Measurements from ENCODE around the gene SEMA6D. TPM values are rescaled to one million over a fixed set of nuclear protein-coding genes. Genes with fewer than 3 reads are reported as not detected.
"Not testable (repeated sequence)": the region's sequence is repeated elsewhere in the genome, so short reads cannot be mapped to it uniquely, and the experiment has no call there.

SEMA6D gene
- total RNA-seq, 1 experiment from 2014 or later, result 0.91 TPM

- DNase-seq (no peak), ATAC-seq (no peak)
- BruUV-seq (replicated peaks), result no TSS peak
- TF ChIP-seq CTCF (conservative IDR thresholded peaks at IDR 0.05; ENCODE audit: low read depth, low read length) (no peak), EZH2phosphoT487 (IDR thresholded peaks at IDR 0.05; ENCODE audit: borderline replicate concordance, low read length) (no peak), EZH2 (IDR thresholded peaks at IDR 0.05; ENCODE audit: low read length, unreplicated experiment) (no peak)
- Histone ChIP-seq H2AFZ (ENCODE audit: low read length) (no peak overlapping the region), H3K4me2 (ENCODE audit: low read length) (no peak overlapping the region), H4K20me1 (ENCODE audit: low read length) (no peaks in the 10 kb centered on the region), H3K4me1 (ENCODE audit: insufficient read depth, low read length) (no peaks in the 10 kb centered on the region), H3F3A (ENCODE audit: low read length, unreplicated experiment) (no peaks in the 10 kb centered on the region), H3K4me3 (ENCODE audit: low read length) (no peak overlapping the region), H3K9me2 (replicated peaks; ENCODE audit: low read length) (no peaks in the 10 kb centered on the region), H3K9me3 (ENCODE audit: low read length) (no peaks in the 10 kb centered on the region), H3K9ac (ENCODE audit: low read length) (no peak overlapping the region), H3K79me2 (ENCODE audit: low read length) (no peaks in the 10 kb centered on the region), H3K27me3 (ENCODE audit: low read length) (no peaks in the 10 kb centered on the region), H3K27ac (ENCODE audit: low read length) (no peak overlapping the region), H3K36me3 (ENCODE audit: low read depth, low read length) (no peaks in the 10 kb centered on the region)
- ChIA-PET POLR2A (ENCODE audit: unreplicated experiment) (interaction anchor here (0.6 kb wide), 1 partner anchor 496 kb away, joined by 3 read pairs; no protein-coding TSS in a partner anchor), CTCF (no interaction called here)
- intact Hi-C loops (cut with micrococcal nuclease), result no loop called here
Observed at GRCh38 chr15:47737477-47737876, 20.2 kb downstream of the SEMA6D start.

- H3K4me3 ChIP-seq (ENCODE audit: low read length); H3K4me2 ChIP-seq (ENCODE audit: low read length); H3K36me3 ChIP-seq (ENCODE audit: low read depth, low read length); BruUV-seq (replicated peaks); DNase-seq; H3K9ac ChIP-seq (ENCODE audit: low read length); H3K9me2 ChIP-seq (replicated peaks; ENCODE audit: low read length); intact Hi-C loops (cut with micrococcal nuclease); ATAC-seq; H3K9me3 ChIP-seq (ENCODE audit: low read length); H3K27me3 ChIP-seq (ENCODE audit: low read length); POLR2A ChIA-PET (ENCODE audit: unreplicated experiment); H4K20me1 ChIP-seq (ENCODE audit: low read length); H3K4me1 ChIP-seq (ENCODE audit: insufficient read depth, low read length); H3F3A ChIP-seq (ENCODE audit: low read length, unreplicated experiment); CTCF ChIA-PET; H3K79me2 ChIP-seq (ENCODE audit: low read length); H3K27ac ChIP-seq (ENCODE audit: low read length); H2AFZ ChIP-seq (ENCODE audit: low read length): not testable (repeated sequence)
Observed at GRCh38 chr15:47738144-47738825, 21.0 kb downstream of the SEMA6D start.

GRCh38 chr15:47741082-47741481 lies 23.8 kb downstream of the SEMA6D start:
- Histone ChIP-seq H3K9ac (ENCODE audit: low read length) (no peak overlapping the region), H3K9me2 (replicated peaks; ENCODE audit: low read length) (no peaks in the 10 kb centered on the region), H2AFZ (ENCODE audit: low read length) (no peak overlapping the region), H3K4me3 (ENCODE audit: low read length) (no peak overlapping the region), H3K27me3 (ENCODE audit: low read length) (no peaks in the 10 kb centered on the region), H4K20me1 (ENCODE audit: low read length) (no peaks in the 10 kb centered on the region), H3K36me3 (ENCODE audit: low read depth, low read length) (no peaks in the 10 kb centered on the region), H3K9me3 (ENCODE audit: low read length) (no peaks in the 10 kb centered on the region), H3K4me2 (ENCODE audit: low read length) (no peak overlapping the region), H3K4me1 (ENCODE audit: insufficient read depth, low read length) (no peaks in the 10 kb centered on the region), H3K27ac (ENCODE audit: low read length) (no peak overlapping the region), H3K79me2 (ENCODE audit: low read length) (no peaks in the 10 kb centered on the region), H3F3A (ENCODE audit: low read length, unreplicated experiment) (no peaks in the 10 kb centered on the region)
- BruUV-seq (replicated peaks), result no TSS peak
- intact Hi-C loops (cut with micrococcal nuclease), result no loop called here
- ATAC-seq (no peak), DNase-seq (no peak)
- ChIA-PET CTCF (no interaction called here), POLR2A (ENCODE audit: unreplicated experiment) (no interaction called here)
- no peak for TF ChIP-seq EZH2 (IDR thresholded peaks at IDR 0.05; ENCODE audit: low read length, unreplicated experiment)
- TF ChIP-seq CTCF (conservative IDR thresholded peaks at IDR 0.05; ENCODE audit: low read depth, low read length), result no peak
- no peak for TF ChIP-seq EZH2phosphoT487 (IDR thresholded peaks at IDR 0.05; ENCODE audit: borderline replicate concordance, low read length)
